HepG2 (cell line): ENCODE data around the gene RSPH1. TPM values are rescaled to one million over a fixed set of nuclear protein-coding genes. Genes with fewer than 3 reads are reported as not detected.

Experiments used
- ATAC-seq: fragments of 200-7000 bp; cut with Tn5 transposase; 3 replicates; pipeline ENCODE4 v1.9.1; 2020; ENCODE audit warnings: mild to moderate bottlenecking, moderate library complexity
- BruUV-seq: library from RNA; stranded (reverse); fragments of 400-500 nt; replicated peaks from 2 replicates; lab custom pipeline; 2021; lab: Mats Ljungman, UMichigan
- CTCF ChIA-PET: fragments of 300-600 bp; formaldehyde crosslinking; extraction: SDS; loops from one replicate; lab custom pipeline; 2021; ENCODE audit warnings: low total read pairs, inconsistent platforms, low intra/inter-chr PET ratio; lab: Yijun Ruan, JAX
- POLR2A ChIA-PET: fragments of 350-600 bp; sonication (Branson Sonifier 250); formaldehyde crosslinking; loops from one replicate; lab custom pipeline; 2020; ENCODE audit warnings: antibody characterized with exemption, inconsistent platforms; lab: Yijun Ruan, JAX
- DNase-seq: peaks from one replicate; pipeline ENCODE4 v3.0.0-alpha.2; 2015; ENCODE audit warnings: low spot score
- FAIRE-seq: peaks from 3 replicates; lab custom pipeline; 2011; peaks lifted over from hg19 to GRCh38; lab: Jason Lieb, UNC
- H2AFZ ChIP-seq: one replicate; pipeline ENCODE4 v1.6.1; 2011; ENCODE audit warnings: low read length, inconsistent platforms
- H3K27ac ChIP-seq: fragments of 300-600 bp; 3 replicates; pipeline ENCODE4 v1.8.0; 2011; ENCODE audit warnings: mixed run types, mild to moderate bottlenecking, mixed read lengths, low read length, inconsistent platforms; ENCODE audit not compliant: insufficient read depth; ENCODE audit errors: extremely low read length
- H3K27me3 ChIP-seq, 2 experiments: fragments of 200-600 bp in 1 of 2; 2 replicates in 1 of 2; 3 replicates in 1 of 2; pipeline versions ENCODE4 v1.6.0 to v1.8.0; 2011; ENCODE audit warnings: low read length in 2 of 2, mild to moderate bottlenecking in 2 of 2, moderate library complexity in 2 of 2, inconsistent platforms in 1 of 2; ENCODE audit not compliant: insufficient read depth in 2 of 2, control insufficient read depth in 1 of 2
- H3K36me3 ChIP-seq, 2 experiments: fragments of 200-600 bp in 1 of 2; replicated peaks in 1 of 2; 2 replicates in 1 of 2; 3 replicates in 1 of 2; pipeline versions ENCODE4 v1.5.1 to v1.8.0; 2011; ENCODE audit warnings: low read length in 2 of 2, inconsistent platforms in 1 of 2; ENCODE audit not compliant: insufficient read depth in 2 of 2, control insufficient read depth in 1 of 2
- H3K4me1 ChIP-seq: 2 replicates; pipeline ENCODE4 v1.5.1; 2012; ENCODE audit warnings: low read length, inconsistent platforms; ENCODE audit not compliant: insufficient read depth
- H3K4me2 ChIP-seq: 2 replicates; pipeline ENCODE4 v1.6.0; 2011; ENCODE audit warnings: low read depth, low read length, inconsistent platforms
- H3K4me3 ChIP-seq, 3 experiments: fragments of 200-600 bp in 1 of 3; sonication (generic), shearing (Covaris generic) in 1 of 3; replicated peaks in 1 of 3; 2 replicates each; pipeline ENCODE4 v1.5.1; 2011 to 2016; ENCODE audit warnings: low read length in 3 of 3, inconsistent platforms in 2 of 3, low read depth in 2 of 3, mild to moderate bottlenecking in 2 of 3, control low read depth in 1 of 3, mixed read lengths in 1 of 3; ENCODE audit not compliant: insufficient read depth in 1 of 3
- H3K79me2 ChIP-seq: one replicate; pipeline ENCODE4 v1.6.1; 2011; ENCODE audit warnings: low read length, inconsistent platforms; ENCODE audit not compliant: insufficient read depth
- H3K9ac ChIP-seq: 2 replicates; pipeline ENCODE4 v1.6.0; 2011; ENCODE audit warnings: mild to moderate bottlenecking, low read depth, low read length, inconsistent platforms; ENCODE audit not compliant: insufficient read depth
- H3K9me3 ChIP-seq: 2 replicates; pipeline ENCODE4 v1.5.1; 2012; ENCODE audit warnings: mild to moderate bottlenecking, low read length
- H4K20me1 ChIP-seq: 2 replicates; pipeline ENCODE4 v1.6.0; 2011; ENCODE audit warnings: inconsistent platforms, mild to moderate bottlenecking, low read length, moderate library complexity; ENCODE audit not compliant: insufficient read depth
- DRAP1 ChIP-seq: IDR thresholded peaks from 2 replicates; pipeline ENCODE4 v1.6.1; 2016; ENCODE audit warnings: missing genetic modification reagents, missing compliant biosample characterization
- ERF ChIP-seq: IDR thresholded peaks from 2 replicates; pipeline ENCODE4 v1.6.1; 2018; ENCODE audit warnings: missing biosample characterization, missing genetic modification reagents
- ETS1 ChIP-seq: sonication (generic); formaldehyde crosslinking; IDR thresholded peaks from 2 replicates; pipeline ENCODE4 v1.4.0; 2020; ENCODE audit warnings: missing genetic modification reagents
- FOSL2 ChIP-seq: sonication (generic); formaldehyde crosslinking; IDR thresholded peaks from 2 replicates; pipeline ENCODE4 v1.4.0; 2020; ENCODE audit warnings: missing genetic modification reagents
- FOXO4 ChIP-seq: sonication (generic); formaldehyde crosslinking; conservative IDR thresholded peaks from 2 replicates; pipeline ENCODE4 v1.8.1; 2023; ENCODE audit warnings: missing genetic modification reagents
- KDM4B ChIP-seq: sonication (generic); formaldehyde crosslinking; IDR thresholded peaks from 2 replicates; pipeline ENCODE4 v1.4.0; 2020; ENCODE audit warnings: missing genetic modification reagents
- PITX1 ChIP-seq: sonication (generic); formaldehyde crosslinking; IDR thresholded peaks from 2 replicates; pipeline ENCODE4 v1.5.1; 2020; ENCODE audit warnings: mild to moderate bottlenecking, missing genetic modification reagents
- PRDM10 ChIP-seq: sonication (generic); formaldehyde crosslinking; IDR thresholded peaks from 2 replicates; pipeline ENCODE4 v1.4.0; 2020; ENCODE audit warnings: low read depth, missing genetic modification reagents
- SMAD1 ChIP-seq: sonication (generic); formaldehyde crosslinking; IDR thresholded peaks from 2 replicates; pipeline ENCODE4 v1.4.0; 2020; ENCODE audit warnings: missing genetic modification reagents, low read depth, mild to moderate bottlenecking, borderline replicate concordance
- TEAD3 ChIP-seq: optimal IDR thresholded peaks from 2 replicates; pipeline ENCODE3; 2016; ENCODE audit warnings: borderline replicate concordance
- ZKSCAN1 ChIP-seq: fragments of 150-350 bp; IDR thresholded peaks from 2 replicates; pipeline ENCODE4 v1.6.1; 2014; ENCODE audit warnings: low read length
- ZNF274 ChIP-seq: sonication (generic); formaldehyde crosslinking; IDR thresholded peaks from 2 replicates; pipeline ENCODE4 v1.5.1; 2020; ENCODE audit warnings: mild to moderate bottlenecking, missing genetic modification reagents
- ZNF317 ChIP-seq: sonication (generic); formaldehyde crosslinking; IDR thresholded peaks from 2 replicates; pipeline ENCODE4 v1.5.0; 2020; ENCODE audit warnings: mild to moderate bottlenecking, missing genetic modification reagents
- ZNF703 ChIP-seq: sonication (generic); formaldehyde crosslinking; IDR thresholded peaks from 2 replicates; pipeline ENCODE4 v1.5.1; 2020; ENCODE audit warnings: missing genetic modification reagents, mild to moderate bottlenecking, moderate library complexity, borderline replicate concordance
- ZNF768 ChIP-seq: sonication (generic); formaldehyde crosslinking; IDR thresholded peaks from 2 replicates; pipeline ENCODE4 v1.4.0; 2020; ENCODE audit warnings: missing genetic modification reagents
- WGBS: methylation state at CpG from one replicate; pipeline ENCODE4 v1.1.6; 2017; ENCODE audit warnings: low lambda C conversion rate; 5-methylcytosine and 5-hydroxymethylcytosine counted together
- in situ Hi-C: cut with HindIII; loops from 2 replicates; pipeline ENCODE4 v1.10.0; 2017; ENCODE audit warnings: low pct_unique_long_range_greater_than_20kb; ENCODE audit not compliant: extremely low pct_ligation_motif_present
- intact Hi-C: fragments of 100-400 bp; cut with micrococcal nuclease; formaldehyde crosslinking; loops from one replicate; pipeline ENCODE4 v1.10.0; 2022; ENCODE audit not compliant: unreplicated experiment
- polyA plus RNA-seq, 8 experiments: library from polyadenylated mRNA; depleted of rRNA in 3 of 8; stranded (reverse) in 7 of 8; unstranded in 1 of 8; fragments of >200 nt; fragmentation: Illumina TruSeq in 4 of 8; extraction: Trizol in 4 of 8; gene quantifications; 2 replicates each; pipeline versions ENCODE4 v1.2.1 to v1.2.3, GENCODE V29; 2011 to 2016; ENCODE audit warnings: low read depth in 4 of 8, missing spikeins in 1 of 8, mixed read lengths in 1 of 8; ENCODE audit not compliant: insufficient read depth in 1 of 8
- total RNA-seq, 5 experiments: library from RNA; depleted of rRNA; stranded (reverse); fragments of >200 nt; fragmentation: Illumina TruSeq; extraction: Trizol; gene quantifications; 2 replicates each; pipeline ENCODE4 v1.2.3, GENCODE V29; 2016; ENCODE audit warnings: low read depth in 1 of 5
- TF ChIP-seq, protein P1 (sequence below): sonication (generic); formaldehyde crosslinking; IDR thresholded peaks from 2 replicates; pipeline ENCODE4 v1.9.0; 2021; ENCODE audit warnings: missing genetic modification reagents, mild to moderate bottlenecking, borderline replicate concordance
- TF ChIP-seq, protein P2 (sequence below): sonication (generic); formaldehyde crosslinking; IDR thresholded peaks from 2 replicates; pipeline ENCODE4 v1.4.0; 2020; ENCODE audit warnings: missing genetic modification reagents; ENCODE audit errors: not compliant biosample characterization

The RSPH1 gene
- total and polyA plus RNA-seq, 2 of the 13 experiments (the other 11 are each of a cell fraction or from before 2014, with no cell fraction given): not detected

DNA sequence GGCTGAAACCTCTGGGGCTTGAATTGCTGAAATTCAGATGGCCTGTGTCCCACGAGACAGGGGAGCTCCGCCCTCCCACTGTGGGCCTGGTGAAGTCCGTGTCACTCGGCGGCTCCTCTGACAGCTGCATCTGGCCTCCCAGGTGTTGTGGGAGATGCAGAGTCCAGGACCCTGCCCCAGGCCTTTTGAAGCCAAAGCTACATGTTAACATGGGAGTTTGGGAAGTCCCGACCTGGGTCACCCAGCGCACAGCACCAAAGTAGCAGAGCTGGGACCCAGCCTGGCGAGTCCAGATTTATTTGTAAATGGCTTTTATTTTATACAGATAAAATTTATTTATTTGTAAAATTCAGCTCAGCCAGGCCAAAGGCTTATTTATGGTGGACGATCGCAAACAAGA is 46.6 kb upstream of the RSPH1 start:
- Histone ChIP-seq H4K20me1 (no peaks in the 10 kb centered on the region), H3K36me3 (no peaks in the 10 kb centered on the region), H3K4me3 (no peak overlapping the region), H3K9ac (no peak overlapping the region), H3K79me2 (no peaks in the 10 kb centered on the region), H2AFZ (no peak overlapping the region), H3K4me1 (no peaks in the 10 kb centered on the region), H3K27ac (no peak overlapping the region), H3K4me2 (no peak overlapping the region), H3K9me3 (no peaks in the 10 kb centered on the region), H3K27me3 (peaks cover 0 to 9% of the 10 kb centered on the region in 2 experiments; a peak in 3 of 5 replicates)
- intact Hi-C loops (no loop called here), in situ Hi-C loops (no loop called here)
- WGBS: 55% methylated on average over 8 of the region's 10 CpGs
- ChIA-PET POLR2A (no interaction called here), CTCF (no interaction called here)
- DNase-seq (no peak), ATAC-seq (no peak), FAIRE-seq (no peak)
- no TSS peak for BruUV-seq
- TF ChIP-seq, protein P1, sequence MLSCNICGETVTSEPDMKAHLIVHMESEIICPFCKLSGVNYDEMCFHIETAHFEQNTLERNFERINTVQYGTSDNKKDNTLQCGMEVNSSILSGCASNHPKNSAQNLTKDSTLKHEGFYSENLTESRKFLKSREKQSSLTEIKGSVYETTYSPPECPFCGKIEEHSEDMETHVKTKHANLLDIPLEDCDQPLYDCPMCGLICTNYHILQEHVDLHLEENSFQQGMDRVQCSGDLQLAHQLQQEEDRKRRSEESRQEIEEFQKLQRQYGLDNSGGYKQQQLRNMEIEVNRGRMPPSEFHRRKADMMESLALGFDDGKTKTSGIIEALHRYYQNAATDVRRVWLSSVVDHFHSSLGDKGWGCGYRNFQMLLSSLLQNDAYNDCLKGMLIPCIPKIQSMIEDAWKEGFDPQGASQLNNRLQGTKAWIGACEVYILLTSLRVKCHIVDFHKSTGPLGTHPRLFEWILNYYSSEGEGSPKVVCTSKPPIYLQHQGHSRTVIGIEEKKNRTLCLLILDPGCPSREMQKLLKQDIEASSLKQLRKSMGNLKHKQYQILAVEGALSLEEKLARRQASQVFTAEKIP (CRISPR knock-in tag): no peak
- TF ChIP-seq TEAD3 (CRISPR knock-in tag): no peak
- no peak for TF ChIP-seq ZNF274 (CRISPR knock-in tag)
- no peak for TF ChIP-seq ZNF703
- TF ChIP-seq, protein P2, sequence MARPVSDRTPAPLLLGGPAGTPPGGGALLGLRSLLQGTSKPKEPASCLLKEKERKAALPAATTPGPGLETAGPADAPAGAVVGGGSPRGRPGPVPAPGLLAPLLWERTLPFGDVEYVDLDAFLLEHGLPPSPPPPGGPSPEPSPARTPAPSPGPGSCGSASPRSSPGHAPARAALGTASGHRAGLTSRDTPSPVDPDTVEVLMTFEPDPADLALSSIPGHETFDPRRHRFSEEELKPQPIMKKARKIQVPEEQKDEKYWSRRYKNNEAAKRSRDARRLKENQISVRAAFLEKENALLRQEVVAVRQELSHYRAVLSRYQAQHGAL (CRISPR knock-in tag): no peak
- TF ChIP-seq FOXO4 (CRISPR knock-in tag): no peak
- no peak for TF ChIP-seq KDM4B
- no peak for TF ChIP-seq ETS1 (CRISPR knock-in tag)
- TF ChIP-seq SMAD1 (CRISPR knock-in tag): no peak
- no peak for TF ChIP-seq DRAP1 (CRISPR knock-in tag)
- no peak for TF ChIP-seq PITX1 (CRISPR knock-in tag)
- TF ChIP-seq FOSL2 (CRISPR knock-in tag): no peak
- no peak for TF ChIP-seq PRDM10
- TF ChIP-seq ERF (CRISPR knock-in tag): no peak
- no peak for TF ChIP-seq ZKSCAN1
- TF ChIP-seq ZNF317 (CRISPR knock-in tag): no peak
- TF ChIP-seq ZNF768 (CRISPR knock-in tag): no peak
